Keratinocyte (primary cell): ENCODE data around the gene PRKAB1. TPM values are rescaled to one million over a fixed set of nuclear protein-coding genes. Genes with fewer than 3 reads are reported as not detected.

ENCODE experiments used
- DNase-seq: peaks from one replicate; pipeline ENCODE4 v3.0.0-alpha.2; 2011; ENCODE audit warnings: low read depth, missing footprints, low spot score
- FAIRE-seq: peaks from 2 replicates; lab custom pipeline; 2011; peaks lifted over from hg19 to GRCh38; lab: Jason Lieb, UNC
- H2AFZ ChIP-seq: 2 replicates; pipeline ENCODE4 v1.6.0; 2012; ENCODE audit warnings: low read length, control low read depth, inconsistent platforms; ENCODE audit not compliant: control insufficient read depth
- H3K27ac ChIP-seq: 2 replicates; pipeline ENCODE4 v1.5.1; 2011; ENCODE audit warnings: low read length; ENCODE audit not compliant: control insufficient read depth, insufficient read depth
- H3K27me3 ChIP-seq: 3 replicates; pipeline ENCODE4 v1.6.0; 2011; ENCODE audit warnings: low read length; ENCODE audit not compliant: control insufficient read depth, insufficient read depth; ENCODE audit errors: extremely low read depth
- H3K36me3 ChIP-seq, 2 experiments: 2 replicates in 1 of 2; 3 replicates in 1 of 2; pipeline ENCODE4 v1.5.1; 2011; ENCODE audit warnings: low read length in 2 of 2, mild to moderate bottlenecking in 1 of 2; ENCODE audit not compliant: control insufficient read depth in 2 of 2, insufficient read depth in 2 of 2; ENCODE audit errors: extremely low read depth in 1 of 2
- H3K4me1 ChIP-seq: 3 replicates; pipeline ENCODE4 v1.5.1; 2011; ENCODE audit warnings: low read length; ENCODE audit not compliant: control insufficient read depth, insufficient read depth; ENCODE audit errors: extremely low read depth
- H3K4me2 ChIP-seq: 3 replicates; pipeline ENCODE4 v1.6.0; 2011; ENCODE audit warnings: low read depth, low read length; ENCODE audit not compliant: control insufficient read depth, insufficient read depth; ENCODE audit errors: extremely low read depth
- H3K4me3 ChIP-seq, 3 experiments: fragments of 200-600 bp in 1 of 3; sonication (generic) in 1 of 3; 2 replicates in 2 of 3; 3 replicates in 1 of 3; pipeline ENCODE4 v1.5.1; 2011 to 2016; ENCODE audit warnings: low read length in 3 of 3, mild to moderate bottlenecking in 3 of 3, control low read depth in 2 of 3, inconsistent platforms in 1 of 3, low read depth in 1 of 3, mixed read lengths in 1 of 3, mixed run types in 1 of 3, moderate library complexity in 1 of 3; ENCODE audit not compliant: control insufficient read depth in 2 of 3, insufficient read depth in 2 of 3; ENCODE audit errors: extremely low read depth in 1 of 3
- H3K79me2 ChIP-seq: 2 replicates; pipeline ENCODE4 v1.6.0; 2012; ENCODE audit warnings: low read length; ENCODE audit not compliant: control insufficient read depth, insufficient read depth
- H3K9ac ChIP-seq: 3 replicates; pipeline ENCODE4 v1.6.0; 2011; ENCODE audit warnings: low read length; ENCODE audit not compliant: control insufficient read depth, insufficient read depth; ENCODE audit errors: extremely low read depth
- H3K9me1 ChIP-seq: 3 replicates; pipeline ENCODE4 v1.6.0; 2011; ENCODE audit warnings: low read length; ENCODE audit not compliant: control insufficient read depth, insufficient read depth; ENCODE audit errors: extremely low read depth
- H3K9me3 ChIP-seq: 2 replicates; pipeline ENCODE4 v1.5.1; 2012; ENCODE audit warnings: low read depth, low read length; ENCODE audit not compliant: control insufficient read depth
- H4K20me1 ChIP-seq: 3 replicates; pipeline ENCODE4 v1.6.0; 2011; ENCODE audit warnings: low read length; ENCODE audit not compliant: control insufficient read depth, insufficient read depth; ENCODE audit errors: extremely low read depth
- CTCF ChIP-seq, 3 experiments: IDR thresholded peaks in 1 of 3; conservative IDR thresholded peaks in 1 of 3; optimal IDR thresholded peaks in 1 of 3; 2 replicates in 2 of 3; 3 replicates in 1 of 3; pipeline versions ENCODE3 to v1.5.1; 2011; ENCODE audit warnings: low read length in 3 of 3, mild to moderate bottlenecking in 3 of 3, moderate library complexity in 2 of 3, control low read depth in 1 of 3, inconsistent platforms in 1 of 3; ENCODE audit not compliant: insufficient read depth in 2 of 3; ENCODE audit errors: extremely low read depth in 1 of 3
- EZH2 ChIP-seq: IDR thresholded peaks from one replicate; pipeline ENCODE4 v1.6.1; 2012; ENCODE audit warnings: inconsistent platforms, mild to moderate bottlenecking, low read length, moderate library complexity
- dilution Hi-C: fragments of 300-500 bp; cut with MboI; formaldehyde crosslinking; loops from one replicate; pipeline ENCODE4 v1.7.0; 2020; ENCODE audit warnings: low sequenced_read_pairs; ENCODE audit not compliant: extremely low pct_ligation_motif_present
- polyA plus RNA-seq, 5 experiments: library from polyadenylated mRNA; depleted of rRNA in 3 of 5; stranded (reverse) in 3 of 5; stranded (forward) in 1 of 5; unstranded in 1 of 5; fragments of >200 nt; gene quantifications; 1 replicate in 1 of 5; 2 replicates in 3 of 5; 3 replicates in 1 of 5; pipeline versions ENCODE4 v1.2.1 to v1.2.3, GENCODE V29; 2011 to 2012; ENCODE audit warnings: missing spikeins in 2 of 5, low read depth in 1 of 5, low replicate concordance in 1 of 5

Gene PRKAB1
- polyA plus RNA-seq, 1 donor (not counting 4 experiments of a cell fraction or from before 2014, with no cell fraction given), result 22.0 TPM

GRCh38 chr12:119721306-119721705 is 53.4 kb downstream of the PRKAB1 start:
- no peaks in the 10 kb centered on the region for H3K9me1 ChIP-seq
- TF ChIP-seq CTCF (optimal IDR thresholded peaks at IDR 0.05 in 1 of 3, IDR thresholded peaks at IDR 0.05 in 1 of 3, conservative IDR thresholded peaks at IDR 0.05 in 1 of 3; ENCODE audit: extremely low read depth in 1 of 3, insufficient read depth in 2 of 3, low read length in 3 of 3) (no peak), EZH2 (no peak)
- H3K27me3 ChIP-seq, result no peaks in the 10 kb centered on the region
- H3K79me2 ChIP-seq, result no peaks in the 10 kb centered on the region
- no peak overlapping the region for H3K9ac ChIP-seq
- peaks cover 6% of the 10 kb centered on the region for H3K4me1 ChIP-seq
- DNase-seq (no peak), FAIRE-seq (no peak)
- no peak overlapping the region for H2AFZ ChIP-seq
- no peak overlapping the region for H3K4me2 ChIP-seq
- no peak overlapping the region for H3K27ac ChIP-seq
- peaks cover 0 to 3% of the 10 kb centered on the region in 2 experiments for H3K36me3 ChIP-seq
- H3K4me3 ChIP-seq, result no peak overlapping the region
- no peaks in the 10 kb centered on the region for H3K9me3 ChIP-seq
- dilution Hi-C loops, result no loop called here
- no peaks in the 10 kb centered on the region for H4K20me1 ChIP-seq

- FAIRE-seq, result no peak
- no peak overlapping the region for H3K4me2 ChIP-seq
Observed at GRCh38 chr12:119725523-119725922, 57.6 kb downstream of the PRKAB1 start.

More at GRCh38 chr12:119725523-119725922, 57.6 kb downstream of the PRKAB1 start:
- H3K4me1 ChIP-seq, result no peaks in the 10 kb centered on the region
- DNase-seq, result no peak
- no peak overlapping the region for H3K4me3 ChIP-seq
- no peaks in the 10 kb centered on the region for H3K27me3 ChIP-seq
- H3K9me1 ChIP-seq, result no peaks in the 10 kb centered on the region
- H4K20me1 ChIP-seq, result no peaks in the 10 kb centered on the region
- no peak overlapping the region for H3K9ac ChIP-seq
- no peak overlapping the region for H2AFZ ChIP-seq
- no peaks in the 10 kb centered on the region for H3K9me3 ChIP-seq
- dilution Hi-C loops, result no loop called here
- no peaks in the 10 kb centered on the region for H3K79me2 ChIP-seq
- H3K27ac ChIP-seq, result no peak overlapping the region
- TF ChIP-seq EZH2 (no peak), CTCF (optimal IDR thresholded peaks at IDR 0.05 in 1 of 3, IDR thresholded peaks at IDR 0.05 in 1 of 3, conservative IDR thresholded peaks at IDR 0.05 in 1 of 3; ENCODE audit: extremely low read depth in 1 of 3, insufficient read depth in 2 of 3, low read length in 3 of 3) (no peak)
- peaks cover 0 to 11% of the 10 kb centered on the region in 2 experiments for H3K36me3 ChIP-seq
